ENCODE measurements around the gene ADPRS.

DNA sequence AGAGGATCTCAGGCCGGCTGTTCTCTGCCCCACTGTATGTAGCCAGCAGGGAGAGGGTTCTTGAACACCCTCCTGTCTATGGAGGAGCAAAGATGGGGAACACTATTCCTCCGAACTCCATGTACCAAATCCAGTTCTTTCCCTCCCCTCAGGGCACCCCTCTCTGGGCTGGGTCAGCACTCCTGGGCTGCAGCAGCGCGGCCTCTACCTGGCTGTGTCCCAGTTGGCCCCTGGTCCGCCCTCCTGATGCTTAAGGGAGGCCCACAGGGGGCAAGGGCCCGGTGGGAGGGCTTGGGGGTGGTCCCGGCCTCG, 471 bp upstream of the ADPRS start:
- TF ChIP-seq, protein P1, sequence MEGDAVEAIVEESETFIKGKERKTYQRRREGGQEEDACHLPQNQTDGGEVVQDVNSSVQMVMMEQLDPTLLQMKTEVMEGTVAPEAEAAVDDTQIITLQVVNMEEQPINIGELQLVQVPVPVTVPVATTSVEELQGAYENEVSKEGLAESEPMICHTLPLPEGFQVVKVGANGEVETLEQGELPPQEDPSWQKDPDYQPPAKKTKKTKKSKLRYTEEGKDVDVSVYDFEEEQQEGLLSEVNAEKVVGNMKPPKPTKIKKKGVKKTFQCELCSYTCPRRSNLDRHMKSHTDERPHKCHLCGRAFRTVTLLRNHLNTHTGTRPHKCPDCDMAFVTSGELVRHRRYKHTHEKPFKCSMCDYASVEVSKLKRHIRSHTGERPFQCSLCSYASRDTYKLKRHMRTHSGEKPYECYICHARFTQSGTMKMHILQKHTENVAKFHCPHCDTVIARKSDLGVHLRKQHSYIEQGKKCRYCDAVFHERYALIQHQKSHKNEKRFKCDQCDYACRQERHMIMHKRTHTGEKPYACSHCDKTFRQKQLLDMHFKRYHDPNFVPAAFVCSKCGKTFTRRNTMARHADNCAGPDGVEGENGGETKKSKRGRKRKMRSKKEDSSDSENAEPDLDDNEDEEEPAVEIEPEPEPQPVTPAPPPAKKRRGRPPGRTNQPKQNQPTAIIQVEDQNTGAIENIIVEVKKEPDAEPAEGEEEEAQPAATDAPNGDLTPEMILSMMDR (conservative IDR thresholded peaks at IDR 0.05; ENCODE audit: low read depth, low read length) = no peak
- TF ChIP-seq EZH2phosphoT487 (IDR thresholded peaks at IDR 0.05; ENCODE audit: borderline replicate concordance, low read length) = no peak

Data from PC-3 (cell line).